Activated gamma-delta T cell treated with Interleukin-2 at 50 U/mL for 16 hours (primary cell): ENCODE results near the gene SYNJ2BP.

Source experiments
- DNase-seq: peaks from one replicate; pipeline ENCODE4 v3.0.0-alpha.2; 2020

Gene SYNJ2BP

GRCh38 chr14:70391493-70392391, 25.1 kb downstream of the SYNJ2BP start:
- DNase-seq: no peak

GRCh38 chr14:70382536-70382935, 34.4 kb downstream of the SYNJ2BP start:
- DNase-seq: no peak

GRCh38 chr14:70380824-70381223, 36.1 kb downstream of the SYNJ2BP start:
- DNase-seq: no peak

- no peak for DNase-seq
Observed at GRCh38 chr14:70378696-70379095, 38.2 kb downstream of the SYNJ2BP start.
